HepG2 (cell line): ENCODE measurements around the gene DDAH1. TPM values are rescaled to one million over a fixed set of nuclear protein-coding genes. Genes with fewer than 3 reads are reported as not detected.

Source experiments
- AKAP8 ChIP-seq: sonication (generic); formaldehyde crosslinking; IDR thresholded peaks from 2 replicates; pipeline ENCODE4 v1.5.1; 2020; ENCODE audit warnings: mild to moderate bottlenecking, missing genetic modification reagents
- CEBPG ChIP-seq: IDR thresholded peaks from 2 replicates; pipeline ENCODE4 v1.6.1; 2016
- ETV6 ChIP-seq: sonication (generic); formaldehyde crosslinking; conservative IDR thresholded peaks from 2 replicates; pipeline ENCODE4 v1.4.0; 2020; ENCODE audit warnings: missing genetic modification reagents
- FOXO4 ChIP-seq: sonication (generic); formaldehyde crosslinking; conservative IDR thresholded peaks from 2 replicates; pipeline ENCODE4 v1.8.1; 2023; ENCODE audit warnings: missing genetic modification reagents
- HBP1 ChIP-seq: IDR thresholded peaks from 2 replicates; pipeline ENCODE4 v1.6.1; 2016; ENCODE audit warnings: low read depth, control low read depth
- HDAC6 ChIP-seq: fragments of 200-600 bp; sonication (generic); IDR thresholded peaks from 2 replicates; pipeline ENCODE4 v1.7.0; 2017; ENCODE audit warnings: mild to moderate bottlenecking, antibody characterized with exemption, low read length, low read depth
- IRF9 ChIP-seq: sonication (generic); formaldehyde crosslinking; IDR thresholded peaks from 2 replicates; pipeline ENCODE4 v1.8.0; 2022; ENCODE audit warnings: missing genetic modification reagents, mild to moderate bottlenecking, borderline replicate concordance
- MLXIP ChIP-seq: sonication (generic); formaldehyde crosslinking; IDR thresholded peaks from 2 replicates; pipeline ENCODE4 v1.9.0; 2021; ENCODE audit warnings: missing genetic modification reagents, borderline replicate concordance
- NBN ChIP-seq: fragments of 450-650 bp; conservative IDR thresholded peaks from 2 replicates; pipeline ENCODE4 v1.6.1; 2017
- ZBED4 ChIP-seq: sonication (generic); formaldehyde crosslinking; IDR thresholded peaks from 2 replicates; pipeline ENCODE4 v1.4.0; 2020; ENCODE audit warnings: missing genetic modification reagents, borderline replicate concordance
- ZBTB49 ChIP-seq: sonication (generic); formaldehyde crosslinking; IDR thresholded peaks from 2 replicates; pipeline ENCODE4 v1.4.0; 2020; ENCODE audit warnings: missing genetic modification reagents, borderline replicate concordance
- ZMYM3 ChIP-seq: sonication (generic); formaldehyde crosslinking; IDR thresholded peaks from 2 replicates; pipeline ENCODE4 v1.5.1; 2020; ENCODE audit warnings: mild to moderate bottlenecking, missing genetic modification reagents
- ZNF567 ChIP-seq: sonication (generic); formaldehyde crosslinking; IDR thresholded peaks from 2 replicates; pipeline ENCODE4 v1.8.1; 2023; ENCODE audit warnings: mild to moderate bottlenecking, missing genetic modification reagents, borderline replicate concordance
- ZNF83 ChIP-seq: sonication (generic); formaldehyde crosslinking; IDR thresholded peaks from 2 replicates; pipeline ENCODE4 v1.4.0; 2020; ENCODE audit warnings: missing genetic modification reagents, mild to moderate bottlenecking, borderline replicate concordance
- ZSCAN25 ChIP-seq: sonication (generic); formaldehyde crosslinking; IDR thresholded peaks from 2 replicates; pipeline ENCODE4 v1.8.0; 2022; ENCODE audit warnings: mild to moderate bottlenecking, missing genetic modification reagents
- polyA plus RNA-seq, 8 experiments: library from polyadenylated mRNA; depleted of rRNA in 3 of 8; stranded (reverse) in 7 of 8; unstranded in 1 of 8; fragments of >200 nt; fragmentation: Illumina TruSeq in 4 of 8; extraction: Trizol in 4 of 8; gene quantifications; 2 replicates each; pipeline versions ENCODE4 v1.2.1 to v1.2.3, GENCODE V29; 2011 to 2016; ENCODE audit warnings: low read depth in 4 of 8, missing spikeins in 1 of 8, mixed read lengths in 1 of 8; ENCODE audit not compliant: insufficient read depth in 1 of 8
- total RNA-seq, 5 experiments: library from RNA; depleted of rRNA; stranded (reverse); fragments of >200 nt; fragmentation: Illumina TruSeq; extraction: Trizol; gene quantifications; 2 replicates each; pipeline ENCODE4 v1.2.3, GENCODE V29; 2016; ENCODE audit warnings: low read depth in 1 of 5

DDAH1 gene
- total and polyA plus RNA-seq, 2 of the 13 experiments (the other 11 are each of a cell fraction or from before 2014, with no cell fraction given), result 39.7 to 64.4 TPM

- no peak for TF ChIP-seq ZBED4 (CRISPR knock-in tag)
- TF ChIP-seq HDAC6, result no peak
- no peak for TF ChIP-seq ZBTB49 (CRISPR knock-in tag)
- TF ChIP-seq CEBPG (CRISPR knock-in tag), result peak; percentile 73
- TF ChIP-seq AKAP8, result no peak
- no peak; the same call in 1 of the 2 replicates for TF ChIP-seq HBP1 (CRISPR knock-in tag)
- no peak for TF ChIP-seq ZNF83 (CRISPR knock-in tag)
- TF ChIP-seq NBN, result no peak
- 0 out of 2 replicates have a peak, but pooled peaks have one; percentile 46 for TF ChIP-seq ZNF567
- 0 out of 2 replicates have a peak, but pooled peaks have one; percentile 50 for TF ChIP-seq ZSCAN25 (CRISPR knock-in tag)
- no peak for TF ChIP-seq FOXO4
- 0 out of 2 replicates have a peak, but pooled peaks have one; percentile 43 for TF ChIP-seq ETV6 (CRISPR knock-in tag)
- no peak for TF ChIP-seq IRF9 (CRISPR knock-in tag)
- no peak for TF ChIP-seq ZMYM3 (CRISPR knock-in tag)
- TF ChIP-seq MLXIP (CRISPR knock-in tag), result no peak
Observed at GRCh38 chr1:85328713-85329397, 136.1 kb downstream of the DDAH1 start (continued).
